SK-N-SH (cell line): Measurements from ENCODE around the gene RBM19. TPM values are rescaled to one million over a fixed set of nuclear protein-coding genes. Genes with fewer than 3 reads are reported as not detected.

Experiments
- CTCF ChIA-PET: fragments of 300-600, 350-600 bp; formaldehyde crosslinking; extraction: SDS; loops from one replicate; lab custom pipeline; 2021; lab: Yijun Ruan, JAX
- POLR2A ChIA-PET: fragments of 350-600 bp; sonication (Branson Sonifier 250); formaldehyde crosslinking; extraction: SDS; loops from one replicate; lab custom pipeline; 2020; ENCODE audit warnings: antibody characterized with exemption, inconsistent platforms; lab: Yijun Ruan, JAX
- DNase-seq: peaks from one replicate; pipeline ENCODE4 v3.0.0; 2012
- H2AFZ ChIP-seq: fragments of 200-600 bp; sonication (generic); 2 replicates; pipeline ENCODE4 v1.8.1; 2016; ENCODE audit warnings: antibody characterized with exemption, mild to moderate bottlenecking, low read depth
- H3F3A ChIP-seq: fragments of 200-600 bp; sonication (generic); replicated peaks from 2 replicates; pipeline ENCODE3; 2016; ENCODE audit warnings: antibody characterized with exemption, mild to moderate bottlenecking; ENCODE audit not compliant: insufficient read depth
- H3K27ac ChIP-seq, 2 experiments: fragments of 200-500 bp in 1 of 2; fragments of 200-600 bp in 1 of 2; sonication (Bioruptor generic) in 1 of 2; sonication (generic), shearing (Covaris generic) in 1 of 2; 2 replicates each; pipeline versions ENCODE4 v1.5.1 to v1.6.1; 2014 to 2016; ENCODE audit warnings: low read depth in 2 of 2, inconsistent platforms in 1 of 2, low read length in 1 of 2, mild to moderate bottlenecking in 1 of 2, mixed read lengths in 1 of 2
- H3K27me3 ChIP-seq: fragments of 200-600 bp; sonication (generic), shearing (Covaris generic); 2 replicates; pipeline ENCODE4 v1.6.1; 2016; ENCODE audit warnings: mixed run types; ENCODE audit not compliant: insufficient read depth
- H3K36me3 ChIP-seq, 2 experiments: fragments of 200-500 bp in 1 of 2; fragments of 200-600 bp in 1 of 2; sonication (Bioruptor generic) in 1 of 2; sonication (generic) in 1 of 2; replicated peaks in 1 of 2; 2 replicates each; pipeline versions ENCODE3 to v1.5.1; 2014 to 2016; ENCODE audit warnings: low read length in 1 of 2, mild to moderate bottlenecking in 1 of 2; ENCODE audit not compliant: insufficient read depth in 2 of 2, control insufficient read depth in 1 of 2
- H3K4me1 ChIP-seq, 2 experiments: fragments of 200-500 bp in 1 of 2; fragments of 200-600 bp in 1 of 2; sonication (Bioruptor generic) in 1 of 2; sonication (generic), shearing (Covaris generic) in 1 of 2; 2 replicates each; pipeline versions ENCODE4 v1.5.1 to v1.6.1; 2014 to 2016; ENCODE audit warnings: low read depth in 1 of 2, low read length in 1 of 2, mixed run types in 1 of 2; ENCODE audit not compliant: insufficient read depth in 2 of 2, control insufficient read depth in 1 of 2
- H3K4me2 ChIP-seq: fragments of 200-600 bp; sonication (generic), shearing (Covaris generic); 2 replicates; pipeline ENCODE4 v1.6.1; 2017; ENCODE audit warnings: mixed run types
- H3K4me3 ChIP-seq, 2 experiments: fragments of 200-500 bp in 1 of 2; fragments of 200-600 bp in 1 of 2; sonication (Bioruptor generic) in 1 of 2; sonication (generic), shearing (Covaris generic) in 1 of 2; 2 replicates each; pipeline versions ENCODE4 v1.5.1 to v1.8.1; 2014 to 2016; ENCODE audit warnings: low read depth in 2 of 2, inconsistent platforms in 1 of 2, low read length in 1 of 2, mild to moderate bottlenecking in 1 of 2, mixed read lengths in 1 of 2, moderate library complexity in 1 of 2
- H3K79me2 ChIP-seq: fragments of 200-600 bp; sonication (generic); 2 replicates; pipeline ENCODE4 v1.8.1; 2017; ENCODE audit warnings: mild to moderate bottlenecking; ENCODE audit not compliant: insufficient read depth
- H3K9ac ChIP-seq: fragments of 200-600 bp; sonication (generic); 2 replicates; pipeline ENCODE4 v1.6.1; 2017; ENCODE audit warnings: mixed run types
- H3K9me2 ChIP-seq: fragments of 200-600 bp; sonication (generic); 2 replicates; pipeline ENCODE4 v1.6.1; 2017; ENCODE audit warnings: mixed run types
- H3K9me3 ChIP-seq: fragments of 200-600 bp; sonication (generic); 2 replicates; pipeline ENCODE4 v1.6.1; 2017; ENCODE audit warnings: mixed run types, mild to moderate bottlenecking, moderate library complexity
- H4K20me1 ChIP-seq: fragments of 200-600 bp; sonication (generic); 2 replicates; pipeline ENCODE4 v1.6.1; 2017; ENCODE audit warnings: mild to moderate bottlenecking, mixed run types; ENCODE audit not compliant: insufficient read depth
- ELF1 ChIP-seq: IDR thresholded peaks from 2 replicates; pipeline ENCODE4 v1.4.0; 2012
- EZH2phosphoT487 ChIP-seq: fragments of 200-600 bp; sonication (generic); IDR thresholded peaks from 2 replicates; pipeline ENCODE4 v1.6.1; 2017; ENCODE audit warnings: low read depth, mixed run types, mild to moderate bottlenecking, antibody characterized with exemption, moderate library complexity, borderline replicate concordance
- FOSL2 ChIP-seq: IDR thresholded peaks from 2 replicates; pipeline ENCODE4 v1.4.0; 2012; ENCODE audit warnings: low read depth, mild to moderate bottlenecking, moderate library complexity, borderline replicate concordance
- FOXJ3 ChIP-seq: sonication (generic); formaldehyde crosslinking; IDR thresholded peaks from 2 replicates; pipeline ENCODE4 v1.5.1; 2020; ENCODE audit warnings: mild to moderate bottlenecking, missing genetic modification reagents
- FOXM1 ChIP-seq: IDR thresholded peaks from 2 replicates; pipeline ENCODE4 v1.4.0; 2012; ENCODE audit warnings: low read depth, mild to moderate bottlenecking
- MXI1 ChIP-seq: IDR thresholded peaks from 2 replicates; pipeline ENCODE4 v1.6.1; 2012; ENCODE audit warnings: mild to moderate bottlenecking, low read depth, low read length, improper control_type of control experiment
- NFIC ChIP-seq: IDR thresholded peaks from 2 replicates; pipeline ENCODE4 v1.4.0; 2012; ENCODE audit warnings: borderline replicate concordance
- NRF1 ChIP-seq: IDR thresholded peaks from 2 replicates; pipeline ENCODE4 v1.6.1; 2012; ENCODE audit warnings: low read depth, mild to moderate bottlenecking, low read length
- PBX3 ChIP-seq: IDR thresholded peaks from 2 replicates; pipeline ENCODE4; 2012
- RCOR1 ChIP-seq: fragments of 150-350 bp; IDR thresholded peaks from 2 replicates; pipeline ENCODE4 v1.6.1; 2017; ENCODE audit warnings: antibody characterized with exemption, low read length
- REST ChIP-seq: IDR thresholded peaks from 2 replicates; pipeline ENCODE4 v1.6.1; 2012; ENCODE audit warnings: mild to moderate bottlenecking, low read depth, low read length, moderate library complexity
- RXRA ChIP-seq: IDR thresholded peaks from 2 replicates; pipeline ENCODE4 v1.4.0; 2012; ENCODE audit warnings: low read depth, mild to moderate bottlenecking, borderline replicate concordance
- SIN3A ChIP-seq: IDR thresholded peaks from 2 replicates; pipeline ENCODE4 v1.6.1; 2012; ENCODE audit warnings: low read depth, mild to moderate bottlenecking, low read length, moderate library complexity, borderline replicate concordance
- TAF1 ChIP-seq: IDR thresholded peaks from 2 replicates; pipeline ENCODE4 v1.6.1; 2012; ENCODE audit warnings: low read depth, mild to moderate bottlenecking, low read length, moderate library complexity, borderline replicate concordance
- TCF12 ChIP-seq: IDR thresholded peaks from 2 replicates; pipeline ENCODE4 v1.4.0; 2012
- WGBS: methylation state at CpG from one replicate; pipeline ENCODE4 v1.1.6; 2017; ENCODE audit warnings: low lambda C conversion rate; 5-methylcytosine and 5-hydroxymethylcytosine counted together
- polyA plus RNA-seq, 3 experiments: library from polyadenylated mRNA; depleted of rRNA; stranded (reverse); fragments of >200 nt; gene quantifications; 2 replicates each; pipeline ENCODE4 v1.2.3, GENCODE V29; 2012
- TF ChIP-seq, protein P1 (sequence below): IDR thresholded peaks from 2 replicates; pipeline ENCODE4 v1.4.0; 2012; ENCODE audit warnings: low read depth, borderline replicate concordance
- TF ChIP-seq, protein P2 (sequence below): IDR thresholded peaks from 2 replicates; pipeline ENCODE4 v1.4.0; 2012; ENCODE audit warnings: low read depth, borderline replicate concordance

Gene RBM19
- polyA plus RNA-seq, 1 of the 3 experiments (the other 2 are of a cell fraction), result 16.6 TPM

DNA sequence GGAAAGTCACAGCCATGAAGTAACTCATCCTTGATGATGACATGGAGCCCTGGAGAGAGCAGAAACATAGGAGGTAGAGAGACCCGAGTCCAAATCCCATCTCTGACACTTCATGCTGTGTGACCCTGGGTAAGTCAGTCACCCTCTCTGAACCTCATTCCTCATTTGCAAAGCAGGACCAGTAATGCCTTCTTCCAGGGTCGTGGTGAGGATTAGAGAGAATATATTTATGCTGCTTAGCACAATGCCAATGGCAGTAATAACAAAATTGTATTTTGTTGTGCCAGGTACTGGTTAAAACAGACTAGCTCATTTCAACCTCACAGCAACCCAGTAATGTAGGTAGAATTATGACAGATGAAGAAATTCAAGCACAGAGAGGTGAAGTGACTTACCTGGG is 13.9 kb upstream of the RBM19 start (continued):
- no peak for TF ChIP-seq ELF1
- no peak for TF ChIP-seq PBX3

DNA sequence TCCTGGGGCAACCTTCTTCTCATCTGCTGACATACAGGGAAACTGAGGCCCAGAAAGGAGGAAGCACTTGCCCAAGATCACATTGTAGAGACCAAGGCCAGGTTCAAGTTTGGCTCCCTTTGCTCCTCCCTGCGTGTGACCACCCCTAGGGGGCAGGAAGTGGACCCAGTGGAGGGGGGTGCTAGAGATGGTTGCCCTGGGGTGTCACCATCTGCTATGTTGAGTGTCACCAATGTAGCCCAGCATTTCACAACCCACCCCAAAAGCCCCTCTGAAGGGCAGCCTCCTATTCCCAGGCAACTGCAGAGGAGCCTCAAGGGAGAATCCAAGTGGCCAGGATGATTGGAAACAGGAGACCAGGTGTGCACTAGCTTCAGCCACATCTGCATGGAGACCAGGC is 12.0 kb upstream of the RBM19 start:
- 0% methylated on average over 1 of the region's 1 CpG for WGBS
- no peak for DNase-seq
- CTCF ChIA-PET, result interaction anchor here (1.0 to 1.8 kb wide), 4 partner anchors 11 to 531 kb away, joined by 3 to 15 read pairs (median 3); no protein-coding TSS in a partner anchor

More for the DNA sequence above, 12.0 kb upstream of the RBM19 start:
- Histone ChIP-seq H4K20me1 (no peaks in the 10 kb centered on the region), H3K79me2 (no peaks in the 10 kb centered on the region), H3K9me2 (no peaks in the 10 kb centered on the region), H2AFZ (no peak overlapping the region), H3K27ac (no peak overlapping the region), H3K27me3 (peaks cover 49% of the 10 kb centered on the region; the same call in 1 of the 2 replicates), H3K4me2 (no peak overlapping the region), H3K36me3 (no peaks in the 10 kb centered on the region), H3K4me3 (no peak overlapping the region), H3K9me3 (no peaks in the 10 kb centered on the region), H3K4me1 (no peaks in the 10 kb centered on the region)
- POLR2A ChIA-PET, result no interaction called here
- TF ChIP-seq RXRA (no peak), RCOR1 (no peak), SIN3A (no peak), NRF1 (no peak), FOXM1 (no peak), FOSL2 (no peak), TCF12 (no peak), TAF1 (no peak), EZH2phosphoT487 (no peak), REST (no peak), FOXJ3 (CRISPR knock-in tag) (no peak), MXI1 (no peak), NFIC (no peak)
- TF ChIP-seq, protein P1, sequence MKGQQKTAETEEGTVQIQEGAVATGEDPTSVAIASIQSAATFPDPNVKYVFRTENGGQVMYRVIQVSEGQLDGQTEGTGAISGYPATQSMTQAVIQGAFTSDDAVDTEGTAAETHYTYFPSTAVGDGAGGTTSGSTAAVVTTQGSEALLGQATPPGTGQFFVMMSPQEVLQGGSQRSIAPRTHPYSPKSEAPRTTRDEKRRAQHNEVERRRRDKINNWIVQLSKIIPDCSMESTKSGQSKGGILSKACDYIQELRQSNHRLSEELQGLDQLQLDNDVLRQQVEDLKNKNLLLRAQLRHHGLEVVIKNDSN, result no peak
- TF ChIP-seq, protein P2, sequence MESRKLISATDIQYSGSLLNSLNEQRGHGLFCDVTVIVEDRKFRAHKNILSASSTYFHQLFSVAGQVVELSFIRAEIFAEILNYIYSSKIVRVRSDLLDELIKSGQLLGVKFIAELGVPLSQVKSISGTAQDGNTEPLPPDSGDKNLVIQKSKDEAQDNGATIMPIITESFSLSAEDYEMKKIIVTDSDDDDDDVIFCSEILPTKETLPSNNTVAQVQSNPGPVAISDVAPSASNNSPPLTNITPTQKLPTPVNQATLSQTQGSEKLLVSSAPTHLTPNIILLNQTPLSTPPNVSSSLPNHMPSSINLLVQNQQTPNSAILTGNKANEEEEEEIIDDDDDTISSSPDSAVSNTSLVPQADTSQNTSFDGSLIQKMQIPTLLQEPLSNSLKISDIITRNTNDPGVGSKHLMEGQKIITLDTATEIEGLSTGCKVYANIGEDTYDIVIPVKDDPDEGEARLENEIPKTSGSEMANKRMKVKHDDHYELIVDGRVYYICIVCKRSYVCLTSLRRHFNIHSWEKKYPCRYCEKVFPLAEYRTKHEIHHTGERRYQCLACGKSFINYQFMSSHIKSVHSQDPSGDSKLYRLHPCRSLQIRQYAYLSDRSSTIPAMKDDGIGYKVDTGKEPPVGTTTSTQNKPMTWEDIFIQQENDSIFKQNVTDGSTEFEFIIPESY, result no peak
- TF ChIP-seq, all 33 proteins: peak for 0
- Histone ChIP-seq H3K9ac (no peak overlapping the region), H3F3A (no peaks in the 10 kb centered on the region)
